ENCODE measurements around the gene COL5A3.
"Not testable (repeated sequence)": the region's sequence is repeated elsewhere in the genome, so short reads cannot be mapped to it uniquely, and the experiment has no call there.

The COL5A3 gene

DNA sequence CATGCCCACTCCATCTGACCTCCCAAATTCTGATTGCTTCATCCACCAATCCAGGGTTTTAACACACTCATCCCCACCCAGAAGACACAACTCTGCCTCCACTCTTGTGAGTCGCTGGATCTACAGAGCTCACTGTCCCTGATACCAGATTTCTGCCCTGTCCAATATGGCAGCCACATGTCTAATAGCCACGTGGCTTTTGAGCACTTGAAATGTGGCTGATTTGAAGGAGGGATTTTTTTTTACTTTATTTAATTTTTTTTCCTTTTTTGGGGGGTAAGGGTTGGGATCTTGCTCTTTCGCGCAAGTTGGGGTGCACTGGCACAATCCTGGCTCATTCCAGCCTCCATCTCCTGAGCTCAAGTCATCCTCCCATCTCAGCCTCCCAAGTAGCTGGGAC, 49.2 kb downstream of the COL5A3 start:
- no peak for DNase-seq (ENCODE audit: low read depth)
- H3K4me3 ChIP-seq (ENCODE audit: low read depth, low read length): no peak overlapping the region
- in situ Hi-C loops (cut with HindIII; ENCODE audit: low sequenced_read_pairs): no loop called here
- TF ChIP-seq, protein P1, sequence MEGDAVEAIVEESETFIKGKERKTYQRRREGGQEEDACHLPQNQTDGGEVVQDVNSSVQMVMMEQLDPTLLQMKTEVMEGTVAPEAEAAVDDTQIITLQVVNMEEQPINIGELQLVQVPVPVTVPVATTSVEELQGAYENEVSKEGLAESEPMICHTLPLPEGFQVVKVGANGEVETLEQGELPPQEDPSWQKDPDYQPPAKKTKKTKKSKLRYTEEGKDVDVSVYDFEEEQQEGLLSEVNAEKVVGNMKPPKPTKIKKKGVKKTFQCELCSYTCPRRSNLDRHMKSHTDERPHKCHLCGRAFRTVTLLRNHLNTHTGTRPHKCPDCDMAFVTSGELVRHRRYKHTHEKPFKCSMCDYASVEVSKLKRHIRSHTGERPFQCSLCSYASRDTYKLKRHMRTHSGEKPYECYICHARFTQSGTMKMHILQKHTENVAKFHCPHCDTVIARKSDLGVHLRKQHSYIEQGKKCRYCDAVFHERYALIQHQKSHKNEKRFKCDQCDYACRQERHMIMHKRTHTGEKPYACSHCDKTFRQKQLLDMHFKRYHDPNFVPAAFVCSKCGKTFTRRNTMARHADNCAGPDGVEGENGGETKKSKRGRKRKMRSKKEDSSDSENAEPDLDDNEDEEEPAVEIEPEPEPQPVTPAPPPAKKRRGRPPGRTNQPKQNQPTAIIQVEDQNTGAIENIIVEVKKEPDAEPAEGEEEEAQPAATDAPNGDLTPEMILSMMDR (IDR thresholded peaks at IDR 0.05; ENCODE audit: low read depth, low read length, missing control alignments): no peak

DNA sequence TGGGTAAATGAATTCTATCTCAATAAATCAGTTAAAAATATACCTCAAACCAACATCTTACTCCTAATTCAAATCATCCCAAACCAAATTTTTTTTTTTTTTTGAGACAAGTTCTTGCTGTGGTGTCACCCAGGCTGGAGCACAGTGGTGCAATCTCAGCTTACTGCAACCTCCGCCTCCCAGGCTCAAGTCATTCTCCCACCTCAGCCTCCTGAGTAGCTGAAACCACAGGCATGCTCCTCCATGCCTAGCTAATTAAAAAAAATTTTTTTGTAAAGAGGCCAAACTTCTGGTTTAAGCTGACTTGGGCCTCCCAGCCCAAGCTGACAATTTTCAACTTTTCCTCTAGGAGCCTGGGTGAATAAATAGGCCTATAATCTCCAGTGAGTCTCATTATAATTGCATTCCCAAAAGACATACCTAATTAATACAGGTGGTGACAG, 51.9 kb downstream of the COL5A3 start:
- H3K4me3 ChIP-seq (ENCODE audit: low read depth, low read length): no peak overlapping the region
- peak; percentile 84 for DNase-seq (ENCODE audit: low read depth)
- in situ Hi-C loops (cut with HindIII; ENCODE audit: low sequenced_read_pairs): no loop called here
- TF ChIP-seq, protein P1 (IDR thresholded peaks at IDR 0.05; ENCODE audit: low read depth, low read length, missing control alignments): no peak

DNA sequence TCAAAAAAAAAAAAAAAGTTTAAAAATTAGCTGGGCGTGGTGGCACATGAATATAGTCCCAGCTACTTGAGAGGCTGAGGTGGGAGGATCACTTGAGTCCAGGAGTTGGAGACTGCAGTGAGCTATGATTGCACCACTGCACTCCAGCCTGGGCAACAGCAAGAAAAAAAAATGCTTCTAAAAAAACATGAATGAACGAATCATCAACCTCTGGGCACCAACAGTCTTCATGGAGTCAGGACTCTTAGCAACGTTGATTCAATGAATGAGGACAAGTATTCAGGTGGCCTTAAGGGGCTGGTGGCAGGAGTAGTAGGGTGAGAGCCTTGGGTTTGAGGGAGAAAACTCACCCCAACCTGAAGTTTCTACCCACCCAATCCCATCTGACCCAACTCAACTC, 53.3 kb downstream of the COL5A3 start:
- no peak for DNase-seq (ENCODE audit: low read depth)
- TF ChIP-seq, protein P1 (IDR thresholded peaks at IDR 0.05; ENCODE audit: low read depth, low read length, missing control alignments): no peak
- in situ Hi-C loops (cut with HindIII; ENCODE audit: low sequenced_read_pairs): no loop called here
- no peak overlapping the region for H3K4me3 ChIP-seq (ENCODE audit: low read depth, low read length)

DNA sequence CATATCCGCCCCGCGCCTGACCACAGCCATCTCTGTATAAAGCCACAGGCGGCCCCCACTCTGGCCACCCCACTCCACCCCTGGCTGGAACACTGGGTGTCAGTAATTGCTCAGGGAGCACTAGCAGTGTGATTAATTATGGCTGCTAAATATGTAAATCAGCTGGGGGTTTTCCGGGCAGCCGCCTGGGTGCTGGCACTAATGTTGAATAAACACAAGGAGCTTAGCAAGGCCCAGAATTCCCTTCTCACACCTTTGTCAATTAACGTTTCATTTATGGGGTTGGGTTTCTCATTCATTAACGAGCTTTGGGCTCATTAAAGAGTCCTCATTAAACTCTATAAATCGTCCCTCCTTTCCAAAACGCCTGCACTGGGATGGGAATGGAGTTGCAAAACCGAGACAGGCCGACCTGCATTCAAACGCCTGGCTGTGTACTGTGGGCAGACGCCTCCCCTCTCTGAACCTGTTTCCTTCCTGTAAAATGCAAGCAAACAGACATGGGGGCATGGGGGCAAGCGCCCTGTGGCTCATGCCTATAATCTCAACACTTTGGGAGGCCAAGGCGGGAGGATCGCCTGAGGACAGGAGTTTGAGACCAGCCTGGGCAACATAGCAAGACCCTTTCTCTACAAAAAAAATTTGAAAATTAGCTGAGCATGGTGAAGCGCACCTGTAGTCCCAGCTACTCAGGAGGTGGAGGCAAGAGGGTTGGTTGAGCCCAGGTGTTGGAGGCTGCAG, 56.3 kb downstream of the COL5A3 start:
- no peak overlapping the region for H3K4me3 ChIP-seq (ENCODE audit: low read depth, low read length)
- in situ Hi-C loops (cut with HindIII; ENCODE audit: low sequenced_read_pairs): no loop called here
- TF ChIP-seq, protein P1 (IDR thresholded peaks at IDR 0.05; ENCODE audit: low read depth, low read length, missing control alignments): no peak
- DNase-seq (ENCODE audit: low read depth): no peak

DNA sequence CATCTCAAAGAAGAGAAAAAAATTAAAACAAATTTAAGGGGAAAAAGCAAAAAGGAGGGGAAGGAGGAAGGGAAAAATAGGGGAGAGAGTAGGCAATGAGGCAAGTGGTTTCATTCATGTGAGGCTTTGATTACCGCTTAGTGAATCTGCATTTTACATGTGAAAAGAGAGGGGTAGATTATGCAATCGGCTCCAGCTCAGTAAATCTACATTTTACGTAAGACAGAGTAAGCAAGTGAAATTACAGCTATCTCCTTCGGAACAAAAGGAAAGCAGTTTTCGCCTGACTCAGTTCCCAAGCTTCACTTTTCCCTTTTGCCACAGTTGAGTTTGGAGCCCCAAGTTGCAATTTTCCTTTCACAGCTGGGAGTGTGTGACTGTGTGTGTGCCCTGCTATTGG, 58.0 kb downstream of the COL5A3 start:
- in situ Hi-C loops (cut with HindIII; ENCODE audit: low sequenced_read_pairs): no loop called here
- TF ChIP-seq, protein P1 (IDR thresholded peaks at IDR 0.05; ENCODE audit: low read depth, low read length, missing control alignments): no peak
- DNase-seq (ENCODE audit: low read depth): no peak
- H3K4me3 ChIP-seq (ENCODE audit: low read depth, low read length): no peak overlapping the region

DNA sequence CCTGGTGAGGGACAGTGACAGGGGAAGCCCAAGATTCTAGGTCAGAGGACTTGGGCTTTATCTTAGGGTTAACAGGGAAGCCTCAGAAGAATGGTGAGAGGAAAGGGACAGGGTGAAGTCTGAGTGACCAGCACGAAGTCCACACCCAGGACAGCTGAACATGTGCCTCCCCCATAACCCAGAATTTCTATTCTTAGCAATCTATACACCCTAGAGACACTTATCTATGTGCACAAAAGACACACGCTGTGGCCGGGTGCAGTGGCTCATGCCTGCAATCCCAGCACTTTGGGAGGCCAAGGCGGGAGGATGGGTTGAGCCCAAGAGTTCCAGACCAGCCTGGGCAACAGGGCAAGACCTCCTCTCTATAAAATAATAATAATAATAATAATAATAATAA, 62.9 kb downstream of the COL5A3 start:
- DNase-seq (ENCODE audit: low read depth): no peak
- in situ Hi-C loops (cut with HindIII; ENCODE audit: low sequenced_read_pairs): no loop called here
- TF ChIP-seq, protein P1 (IDR thresholded peaks at IDR 0.05; ENCODE audit: low read depth, low read length, missing control alignments): no peak
- H3K4me3 ChIP-seq (ENCODE audit: low read depth, low read length): no peak overlapping the region

DNA sequence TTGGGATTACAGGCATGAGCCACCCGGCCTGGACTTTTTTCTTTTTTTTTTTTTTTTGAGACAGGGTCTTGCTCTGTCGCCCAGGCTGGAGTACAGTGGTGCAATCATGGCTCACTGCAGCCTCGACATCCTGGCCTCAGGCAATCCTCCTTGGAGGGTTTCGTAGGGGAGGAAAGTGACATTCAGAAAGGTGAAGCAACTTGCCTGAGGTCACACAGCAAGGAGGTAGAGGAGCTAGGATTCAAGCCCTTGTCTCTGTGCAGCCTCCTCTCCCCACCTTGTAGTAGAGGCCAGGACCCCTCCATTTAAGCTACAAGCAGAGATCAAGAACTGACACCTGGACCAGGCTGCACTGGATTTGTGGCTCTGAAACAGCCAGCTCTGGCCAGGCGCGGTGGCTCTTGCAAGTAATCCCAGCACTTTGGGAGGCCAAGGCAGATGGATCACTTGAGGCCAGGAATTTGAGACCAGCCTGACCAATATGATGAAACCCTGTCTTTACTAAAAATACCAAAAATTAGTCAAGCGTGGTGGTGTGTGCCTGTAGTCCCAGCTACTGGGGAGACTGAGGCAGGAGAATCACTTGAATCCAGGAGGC, 63.7 kb downstream of the COL5A3 start:
- DNase-seq (ENCODE audit: low read depth); H3K4me3 ChIP-seq (ENCODE audit: low read depth, low read length); in situ Hi-C loops (cut with HindIII; ENCODE audit: low sequenced_read_pairs): not testable (repeated sequence)

All from astrocyte of the cerebellum (primary cell).